Kasumi-1 (cell line): ENCODE data around the gene PTPN7.
"Not testable (repeated sequence)": the region's sequence is repeated elsewhere in the genome, so short reads cannot be mapped to it uniquely, and the experiment has no call there.

Experiments
- DNase-seq, 2 experiments: peaks; one replicate each; lab custom pipeline; 2025; lab: John Stamatoyannopoulos, UW

The PTPN7 gene

DNA sequence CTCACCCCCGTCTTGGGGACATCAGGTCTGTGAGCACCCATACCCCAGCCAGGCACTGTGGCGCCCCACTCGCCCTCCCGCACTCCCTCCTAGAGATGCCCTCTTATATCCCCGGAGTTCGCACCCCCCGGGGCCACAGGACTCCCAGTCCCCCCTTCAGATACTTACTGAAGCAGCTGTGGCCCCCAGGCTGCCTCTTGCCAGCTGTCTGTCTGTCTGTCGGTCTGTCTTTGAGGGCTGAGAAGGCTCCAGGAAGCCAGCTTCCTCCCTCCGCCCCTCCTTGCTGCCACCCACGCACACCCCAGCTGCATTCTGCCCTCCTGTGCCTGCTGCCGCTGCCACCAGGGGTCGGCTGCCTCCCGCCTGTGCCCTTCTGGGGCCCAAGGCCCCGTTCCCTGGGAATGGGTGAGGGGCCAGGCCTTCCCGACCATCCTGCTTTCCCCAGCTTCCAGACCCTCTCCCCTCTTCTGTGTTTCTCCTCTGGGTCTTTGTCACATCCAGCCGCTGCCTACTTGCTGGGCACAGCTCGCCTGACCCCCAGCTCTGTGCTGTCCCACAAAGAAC lies at the start of gene PTPN7:
Gene PTPN7, minus strand, starts transcription at position 226 of the 564 bp plus-strand sequence. CDS start 1,200 bp downstream, outside the sequence.
- peak; percentile 74 to 75 for DNase-seq

DNA sequence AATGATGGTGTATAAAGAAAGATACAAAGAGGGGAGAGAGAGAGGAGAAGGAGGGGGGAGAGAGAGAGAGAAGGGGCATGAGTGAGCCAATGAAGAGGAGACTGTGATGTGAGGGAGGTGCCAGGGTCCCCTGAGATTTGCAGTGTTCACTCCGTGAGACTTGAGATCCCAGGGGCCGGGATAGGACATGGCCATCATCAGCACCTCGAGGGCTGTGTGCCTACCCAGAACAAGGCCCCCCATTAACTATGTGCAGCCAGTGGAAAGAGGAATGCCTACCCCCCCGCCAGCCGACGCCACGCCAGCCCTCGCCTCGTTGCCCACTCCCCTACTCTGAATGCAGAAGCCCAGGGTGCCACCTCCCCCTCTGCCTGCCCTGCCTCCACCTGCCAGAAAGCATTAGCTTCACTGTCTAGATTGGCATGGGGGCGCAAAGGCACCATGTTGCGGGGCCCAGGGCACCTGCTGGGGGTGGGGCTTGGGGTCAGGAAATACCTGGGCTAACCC lies 48.0 kb upstream of the PTPN7 start:
- DNase-seq, result no peak

DNA sequence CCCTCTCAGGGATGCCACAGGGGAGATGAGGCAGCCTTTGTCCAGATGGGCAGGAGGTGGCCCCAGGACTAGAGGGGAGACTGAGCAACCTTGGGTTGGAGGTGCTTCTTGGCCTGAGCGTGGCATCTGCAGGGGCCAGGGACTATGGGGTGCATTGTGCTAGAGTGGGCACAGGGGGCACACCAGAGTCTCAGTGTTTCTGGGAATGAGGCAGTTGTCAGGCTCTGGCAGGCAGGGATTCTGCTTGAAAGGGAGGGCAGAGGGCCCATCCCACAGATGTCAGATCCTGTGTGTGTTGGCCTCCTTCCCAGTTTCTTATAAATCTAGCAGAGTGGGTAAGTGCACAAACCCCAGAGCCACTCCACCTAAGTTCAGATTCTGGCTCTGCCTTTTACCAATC lies 46.9 kb upstream of the PTPN7 start:
- DNase-seq, result peak in 1 of 2 experiments; percentile 23

DNA sequence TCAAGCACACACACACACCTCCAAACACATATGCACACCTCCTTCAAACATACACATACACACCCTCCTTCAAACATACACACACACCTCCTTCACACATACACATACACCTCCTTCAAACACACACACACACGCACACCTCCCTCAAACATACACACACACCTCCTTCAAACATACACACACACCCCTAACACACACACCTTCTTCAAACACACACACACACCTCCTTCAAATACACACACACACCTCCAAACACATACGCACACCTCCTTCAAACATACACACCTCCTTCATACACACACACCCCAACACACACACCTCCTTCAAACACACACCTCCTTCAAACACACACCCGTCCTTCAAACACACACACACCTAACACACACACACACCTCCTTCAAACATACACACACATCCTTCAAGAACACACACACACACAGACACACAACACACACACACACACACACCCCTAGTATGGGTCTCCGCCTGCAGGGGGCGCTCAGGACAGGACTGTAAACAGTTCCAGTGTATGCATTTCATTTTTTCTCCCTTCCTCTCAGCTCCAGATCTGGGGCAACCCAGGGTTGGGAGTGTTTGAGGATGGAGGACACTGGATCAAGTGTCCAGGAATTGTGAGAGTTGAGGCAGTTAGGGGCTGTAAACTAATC lies 45.3 kb upstream of the PTPN7 start:
- DNase-seq, result no peak

DNA sequence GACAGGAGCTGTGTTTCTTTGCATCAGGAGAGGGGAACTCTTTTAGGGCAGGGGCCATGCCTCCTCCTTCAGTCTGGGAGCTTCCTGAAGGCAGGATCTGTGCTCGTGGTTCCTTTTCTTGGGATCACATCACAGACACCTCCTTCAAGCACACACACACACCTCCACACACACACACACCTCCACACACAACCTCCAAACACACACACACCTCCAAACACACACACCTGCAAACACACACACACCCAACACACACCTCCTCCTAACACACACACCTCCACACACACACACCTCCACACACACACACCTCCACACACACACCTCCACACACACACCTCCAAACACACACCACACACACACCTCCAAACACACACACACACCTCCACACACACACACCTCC lies 43.7 kb upstream of the PTPN7 start:
- no peak for DNase-seq

DNA sequence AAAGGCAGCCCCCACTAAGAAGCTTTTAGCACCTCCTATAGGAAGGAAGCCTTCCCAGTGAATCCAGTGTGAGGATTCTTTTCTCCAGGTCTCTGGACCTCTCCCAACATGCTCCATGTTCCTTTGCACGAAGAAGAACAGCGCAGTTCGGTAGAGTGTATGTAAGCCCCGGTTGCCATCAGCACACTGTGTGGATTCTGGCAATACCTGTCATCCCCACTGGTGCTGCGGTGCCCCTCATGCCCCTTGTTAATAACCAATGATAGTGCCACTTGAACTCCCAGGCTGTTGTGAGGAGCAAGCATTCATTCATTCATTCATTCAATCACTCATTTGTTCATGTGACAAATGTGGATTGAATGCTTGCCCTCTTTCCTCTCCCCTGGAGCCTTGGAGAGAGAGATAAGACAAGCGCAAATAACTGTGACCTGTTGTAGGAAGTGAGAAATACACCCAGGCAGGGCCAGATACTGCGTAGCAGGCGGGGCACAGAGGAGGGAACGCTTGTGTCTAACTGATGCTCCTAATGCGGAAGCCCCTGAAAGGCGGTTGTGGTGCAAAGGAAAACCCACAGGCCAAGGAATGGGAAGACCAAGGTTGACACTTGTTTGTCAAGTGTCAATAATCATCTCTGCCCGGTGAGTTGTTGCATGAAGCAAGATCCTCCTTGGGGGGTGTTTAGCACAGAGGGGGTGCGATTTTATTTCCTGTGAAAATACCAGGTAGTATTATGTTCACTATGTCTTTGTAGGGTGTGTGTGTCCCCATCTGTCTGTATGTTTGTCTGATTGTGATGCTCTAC lies 43.0 kb upstream of the PTPN7 start:
- DNase-seq, result no peak

DNA sequence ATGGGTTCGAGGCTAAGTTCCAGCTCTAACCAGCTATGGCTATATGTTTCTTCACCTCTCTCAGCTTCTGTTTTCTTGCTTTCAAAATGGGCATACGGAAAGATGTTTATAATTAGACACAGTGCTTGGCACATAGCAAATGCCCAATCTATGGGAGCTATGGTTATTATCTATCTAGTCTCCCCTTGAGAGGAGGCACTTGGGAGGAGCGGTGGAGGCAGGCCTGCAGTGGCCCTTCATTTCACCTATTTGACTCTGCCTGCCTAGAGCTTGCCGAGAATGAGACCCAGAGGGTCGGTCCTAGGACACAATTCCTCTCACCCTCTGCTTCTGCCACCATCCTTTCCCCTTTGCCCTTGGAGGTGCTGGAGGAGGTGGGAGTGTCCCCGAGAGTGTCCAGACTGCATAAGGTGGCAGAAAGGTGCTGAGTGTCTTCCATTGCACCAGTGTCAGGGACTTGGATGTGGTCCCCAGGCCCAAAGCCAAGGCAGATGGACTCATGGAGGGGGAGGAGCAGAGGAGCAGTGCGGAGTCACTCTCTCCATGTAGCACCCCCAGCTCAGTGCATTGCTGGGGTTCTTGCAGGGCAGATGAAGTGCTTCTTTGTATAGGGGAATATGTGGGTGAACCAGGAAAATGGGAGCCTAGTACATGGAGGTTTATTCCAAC lies 42.2 kb upstream of the PTPN7 start:
- no peak for DNase-seq

DNA sequence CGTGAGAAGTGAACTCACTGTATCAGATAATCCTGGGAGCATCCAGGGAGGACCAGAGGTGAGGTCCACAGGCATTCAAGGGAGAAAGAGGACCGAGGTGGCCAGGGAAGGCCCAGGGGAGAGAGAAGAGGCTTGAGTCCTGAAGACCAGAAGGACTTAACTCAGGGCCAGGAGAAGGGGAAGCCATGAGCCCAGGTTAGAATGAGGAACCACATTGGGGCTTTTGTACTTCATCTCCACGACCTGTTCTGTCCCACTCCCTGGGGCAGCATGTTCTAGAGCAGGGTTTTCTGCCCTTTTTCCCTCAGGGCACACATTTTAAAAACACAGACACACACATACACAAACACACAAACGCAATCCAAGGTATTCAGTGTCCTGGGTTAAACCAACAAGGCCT lies 41.6 kb upstream of the PTPN7 start:
- DNase-seq, result no peak

DNA sequence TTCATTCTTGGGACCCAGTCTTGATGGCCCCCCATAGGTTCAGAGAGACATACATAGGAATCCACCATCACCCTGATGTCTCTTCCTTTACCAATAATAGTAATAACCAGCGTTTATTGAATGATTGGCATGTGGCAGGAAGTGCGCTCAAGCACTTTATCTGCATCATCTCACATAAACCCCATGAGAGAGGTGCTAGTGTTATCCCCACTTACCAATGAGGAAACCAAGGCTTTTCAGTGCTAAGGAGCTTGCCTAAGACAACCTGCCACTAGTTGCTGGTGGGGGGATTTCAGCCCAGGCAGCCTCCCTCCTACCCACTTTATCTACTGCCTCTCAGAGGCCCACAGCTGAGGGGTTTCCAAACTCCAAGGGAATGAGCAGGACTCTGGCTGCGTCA lies 40.9 kb upstream of the PTPN7 start:
- DNase-seq, result no peak

DNA sequence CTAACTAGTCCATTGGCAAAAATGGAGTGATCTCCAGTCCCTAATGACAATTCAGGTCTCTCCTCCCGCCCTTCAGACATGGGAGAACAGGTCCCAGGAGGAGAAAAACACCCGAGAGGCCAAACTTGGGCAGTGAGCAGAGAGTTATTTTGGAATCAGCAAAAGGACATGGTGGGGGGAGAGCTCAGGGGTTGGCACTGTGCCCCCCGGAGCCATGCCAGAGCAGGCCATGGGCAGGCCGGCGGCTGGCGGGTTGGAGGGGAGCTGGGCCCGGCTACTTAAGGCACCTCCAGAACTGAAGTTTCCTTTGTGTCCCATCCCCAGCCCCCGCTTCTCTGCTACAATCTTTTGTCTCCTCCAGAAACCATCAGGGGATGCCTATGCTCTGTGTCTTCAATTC lies 40.3 kb upstream of the PTPN7 start:
- no peak for DNase-seq

DNA sequence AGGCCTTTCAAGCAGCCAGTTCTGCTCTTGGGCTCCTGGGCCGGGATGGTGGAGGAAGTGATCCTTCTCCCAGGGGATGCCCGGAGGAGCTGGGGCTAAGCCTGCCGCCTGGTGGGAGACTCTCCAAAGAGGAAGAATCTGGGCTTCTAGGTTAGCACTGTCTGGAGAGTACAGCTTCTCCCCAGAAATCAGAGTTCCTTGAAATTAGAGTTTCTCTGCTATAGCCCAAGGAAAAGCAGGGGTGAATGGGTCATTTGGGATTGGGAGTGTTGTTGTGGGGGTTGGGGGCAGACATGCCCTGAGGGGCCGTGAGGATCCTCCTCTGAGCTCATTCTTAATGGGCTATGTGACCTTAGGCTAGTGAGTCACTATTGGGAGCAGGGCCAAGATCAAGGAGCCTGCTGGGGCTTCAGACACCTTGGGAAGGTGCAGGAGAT lies 39.7 kb upstream of the PTPN7 start:
- no peak for DNase-seq

DNA sequence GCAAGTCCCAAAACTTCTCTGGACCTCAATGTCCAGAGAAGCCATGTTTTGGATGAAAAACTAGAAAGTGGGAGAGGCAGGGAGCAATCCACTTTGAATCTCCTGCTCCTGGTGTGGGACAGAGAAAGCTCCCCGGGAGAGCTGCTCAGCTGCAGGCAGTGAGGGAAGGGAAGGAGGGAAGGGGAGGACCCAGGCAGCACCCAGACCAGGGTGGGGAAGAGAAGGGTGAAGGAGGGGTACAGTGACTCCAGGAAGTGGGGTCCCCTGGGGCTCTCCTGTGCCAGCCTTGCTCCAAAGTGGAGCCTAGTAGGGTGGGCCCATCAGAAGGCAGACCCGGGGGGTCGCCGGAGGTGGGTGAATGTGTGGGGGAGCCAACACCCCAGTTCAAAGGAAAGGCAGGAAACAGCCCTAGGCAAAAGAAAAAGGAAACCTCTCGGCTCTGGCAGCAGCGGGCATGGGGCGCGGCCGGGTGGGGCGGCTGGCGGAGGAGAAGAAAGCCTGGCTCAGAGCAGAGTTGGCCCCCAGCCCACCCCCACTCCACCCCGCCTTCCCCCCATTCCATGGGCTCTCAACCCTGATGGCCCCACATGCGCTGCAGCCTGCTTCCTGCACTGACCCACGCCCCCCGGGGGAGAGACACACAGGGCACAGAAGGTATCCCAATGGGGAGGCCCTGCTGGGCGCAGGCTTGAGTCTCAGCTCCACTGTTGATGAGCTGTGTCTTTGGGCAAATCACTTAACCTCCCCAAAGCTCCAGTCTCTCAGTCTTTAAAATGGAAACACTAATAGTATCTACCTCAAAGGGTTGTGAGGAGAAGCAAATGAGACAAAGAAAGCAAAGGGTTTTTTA lies 38.9 kb upstream of the PTPN7 start:
- no peak for DNase-seq

DNA sequence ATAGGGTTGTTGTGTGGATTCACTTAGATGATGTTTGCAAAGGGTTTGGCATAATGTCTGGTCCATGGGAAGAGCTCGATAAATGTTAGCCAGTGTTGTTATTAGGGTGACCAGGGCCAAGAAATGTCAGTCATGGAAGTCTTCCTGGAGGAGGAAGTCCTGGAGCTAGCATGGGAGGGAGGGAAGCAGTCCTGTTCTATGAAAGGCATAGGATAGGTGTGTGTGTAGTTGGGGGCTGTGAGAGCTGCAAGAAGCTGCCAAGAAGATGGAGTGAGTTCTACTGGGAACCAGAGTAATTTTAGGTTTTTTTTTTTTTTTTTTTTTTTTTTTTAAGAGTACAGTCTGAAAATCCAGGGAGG lies 37.9 kb upstream of the PTPN7 start:
- DNase-seq, result no peak

DNA sequence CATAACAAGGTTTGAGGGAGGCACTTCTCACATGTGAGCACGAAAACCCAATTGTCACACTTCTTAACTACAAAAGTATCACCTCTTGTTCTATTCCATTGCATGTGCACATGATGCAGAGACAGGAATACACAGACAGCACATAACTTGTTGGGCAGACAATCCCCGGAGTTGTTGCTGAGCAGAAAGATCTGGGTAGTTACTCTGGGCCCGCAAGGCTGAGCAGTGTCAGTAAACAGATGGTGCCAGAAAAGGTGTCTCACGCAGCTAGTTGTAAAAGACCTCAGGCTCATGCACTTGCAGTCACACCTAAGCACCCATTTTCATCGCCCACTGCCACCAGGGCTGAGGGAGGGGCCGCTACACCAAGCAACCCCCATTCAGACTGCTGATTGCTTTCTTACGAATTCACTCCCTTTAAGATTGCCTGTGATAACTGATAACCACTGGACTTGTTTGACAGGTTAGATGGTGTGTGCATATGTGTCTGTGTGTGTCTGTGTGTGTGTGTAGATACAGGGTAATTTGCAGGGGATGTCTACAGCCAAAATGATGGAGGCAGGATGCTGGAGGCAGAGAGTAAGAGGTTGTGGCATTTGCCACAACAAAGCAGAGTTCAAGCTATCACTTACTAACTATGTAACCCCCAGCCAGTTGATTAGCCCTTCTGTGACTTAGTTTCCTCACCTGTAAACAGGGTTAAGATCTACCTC lies 37.4 kb upstream of the PTPN7 start:
- DNase-seq, result no peak

DNA sequence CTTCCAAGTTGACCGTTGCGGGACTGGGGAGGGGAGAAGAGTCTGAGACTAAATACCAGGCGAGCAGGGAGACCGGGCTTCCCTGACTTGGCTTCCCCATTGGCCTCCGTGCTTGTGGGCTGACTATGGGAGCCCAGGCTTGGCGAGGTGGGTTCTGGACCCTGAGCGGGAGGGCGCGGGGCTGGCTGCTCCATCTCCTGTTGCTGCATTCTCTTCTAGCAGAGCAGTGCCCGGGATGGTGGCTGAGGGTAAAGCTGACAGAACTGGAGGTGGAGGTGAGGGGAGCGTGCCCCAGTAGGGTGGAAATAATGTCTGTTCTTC lies 33.9 kb upstream of the PTPN7 start:
- DNase-seq, result no peak

DNA sequence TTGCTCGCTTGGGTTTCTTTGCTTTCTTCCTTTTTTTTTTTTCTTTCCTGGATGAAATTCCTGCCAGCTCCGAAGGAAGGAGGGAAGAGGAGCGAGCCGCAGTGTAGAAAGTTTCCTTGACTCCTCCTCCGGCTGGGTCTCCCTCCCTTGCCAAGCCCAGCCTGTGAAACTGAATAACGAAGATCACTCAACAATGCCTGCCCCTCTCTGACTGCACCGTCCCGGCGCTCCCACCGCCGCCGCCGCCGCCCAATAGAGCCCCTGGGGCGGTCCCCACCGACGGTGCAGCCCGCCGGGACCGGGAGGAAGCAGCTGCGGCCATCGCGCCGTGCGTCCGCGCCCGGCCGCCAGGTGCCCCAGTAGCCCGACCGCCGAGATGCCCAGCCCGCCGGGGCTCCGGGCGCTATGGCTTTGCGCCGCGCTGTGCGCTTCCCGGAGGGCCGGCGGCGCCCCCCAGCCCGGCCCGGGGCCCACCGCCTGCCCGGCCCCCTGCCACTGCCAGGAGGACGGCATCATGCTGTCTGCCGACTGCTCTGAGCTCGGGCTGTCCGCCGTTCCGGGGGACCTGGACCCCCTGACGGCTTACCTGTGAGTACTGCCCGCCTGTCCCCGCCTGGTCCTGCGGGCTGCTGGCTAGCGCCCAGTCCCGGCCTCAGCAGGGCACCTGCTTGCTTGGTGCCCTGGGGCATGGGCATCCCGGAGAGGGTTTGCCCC lies 33.4 kb upstream of the PTPN7 start, which contains the start of gene LGR6:
Gene LGR6, plus strand, starts transcription at position 186 of the 714 bp plus-strand sequence. Its CDS starts 191 bp downstream, at position 377.
- DNase-seq, result no peak

DNA sequence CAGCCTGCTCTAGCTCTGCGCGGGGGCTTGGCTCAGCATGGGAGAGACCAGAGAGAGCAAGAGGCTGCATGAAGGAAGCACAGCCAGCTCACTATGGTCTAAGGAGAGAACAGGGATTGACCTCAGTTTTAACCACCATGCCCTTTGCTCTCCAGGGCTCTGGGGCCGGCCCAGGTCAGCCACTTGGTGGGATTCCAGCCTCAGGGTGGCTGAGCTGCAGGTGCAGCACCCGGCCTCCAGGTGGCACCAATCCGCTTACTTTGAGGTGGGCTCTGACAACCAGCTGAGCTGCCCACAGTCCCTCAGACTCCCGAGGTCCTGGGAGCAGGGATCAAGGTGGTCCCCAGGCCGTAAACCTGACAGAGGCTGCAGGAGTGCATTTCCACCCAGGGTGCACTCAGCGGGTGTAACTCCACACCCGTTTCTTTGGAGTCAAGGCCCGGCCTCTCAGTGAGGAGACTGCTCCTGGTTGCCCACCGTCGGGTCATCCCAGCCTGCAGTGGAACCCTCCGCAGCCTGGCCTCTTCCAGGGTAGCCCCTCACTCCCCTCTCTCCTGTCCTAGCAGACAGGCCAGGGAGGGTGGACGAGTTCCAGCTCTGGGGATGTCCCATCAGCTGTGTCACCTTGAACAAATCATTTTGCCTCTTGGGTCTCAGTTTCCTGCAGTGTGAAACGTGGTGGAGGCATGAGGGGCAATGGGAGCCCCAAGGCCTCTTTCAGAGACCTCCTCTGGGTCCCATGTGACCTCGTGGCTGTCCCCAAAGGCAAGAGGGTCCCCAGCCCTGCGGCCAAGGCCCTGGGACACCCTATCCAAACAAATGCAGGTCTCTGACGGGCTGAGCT lies 32.6 kb upstream of the PTPN7 start:
- DNase-seq, result peak; percentile 22 to 42

DNA sequence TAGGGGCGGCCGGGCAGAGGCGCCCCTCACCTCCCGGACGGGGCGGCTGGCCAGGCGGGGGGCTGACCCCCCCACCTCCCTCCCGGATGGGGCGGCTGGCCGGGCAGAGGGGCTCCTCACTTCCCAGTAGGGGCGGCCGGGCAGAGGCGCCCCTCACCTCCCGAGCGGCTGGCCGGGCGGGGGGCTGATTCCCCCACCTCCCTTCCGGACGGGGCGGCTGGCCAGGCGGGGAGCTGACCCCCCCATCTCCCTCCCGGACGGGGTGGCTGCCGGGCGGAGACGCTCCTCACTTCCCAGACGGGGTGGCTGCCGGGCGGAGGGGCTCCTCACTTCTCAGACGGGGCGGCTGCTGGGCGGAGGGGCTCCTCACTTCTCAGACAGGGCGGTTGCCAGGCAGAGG lies 31.0 kb upstream of the PTPN7 start:
- DNase-seq, result not testable (repeated sequence)
